Measurements from ENCODE around the gene VSIG2.

VSIG2 gene

GRCh38 chr11:124724979-124725718 lies 26.9 kb downstream of the VSIG2 start:
- no peak for TF ChIP-seq CTCF (IDR thresholded peaks at IDR 0.05)
- peak in 1 of 2 donors; percentile 85 for DNase-seq
- H3K27ac ChIP-seq, result peak overlapping the region; percentile 45 to 58

GRCh38 chr11:124722176-124722575 lies 29.9 kb downstream of the VSIG2 start:
- intact Hi-C loops (cut with DNase I; ENCODE audit: low total_unique reads), result no loop called here
- Histone ChIP-seq H3K36me3 (no peaks in the 10 kb centered on the region), H3K27me3 (no peaks in the 10 kb centered on the region), H3K4me3 (no peak overlapping the region), H3K4me1 (peaks cover 5 to 39% (median 28%) of the 10 kb centered on the region in 4 donors), H3K27ac (no peak overlapping the region), H3K9me3 (no peaks in the 10 kb centered on the region)
- TF ChIP-seq CTCF (IDR thresholded peaks at IDR 0.05), result no peak
- no peak for DNase-seq

More at GRCh38 chr11:124724979-124725718, 26.9 kb downstream of the VSIG2 start:
- intact Hi-C loops (cut with DNase I; ENCODE audit: low total_unique reads), result no loop called here
- Histone ChIP-seq H3K27me3 (no peaks in the 10 kb centered on the region), H3K9me3 (no peaks in the 10 kb centered on the region), H3K4me3 (no peak overlapping the region), H3K36me3 (no peaks in the 10 kb centered on the region), H3K4me1 (peaks cover 5 to 25% (median 17%) of the 10 kb centered on the region in 4 donors)

- H3K27me3 ChIP-seq, result no peaks in the 10 kb centered on the region
- no peak overlapping the region for H3K4me3 ChIP-seq
- no peak for DNase-seq
- peaks cover 0 to 25% (median 11%) of the 10 kb centered on the region in 4 donors for H3K4me1 ChIP-seq
- H3K27ac ChIP-seq, result no peak overlapping the region
- no peaks in the 10 kb centered on the region for H3K36me3 ChIP-seq
- no peak for TF ChIP-seq CTCF (IDR thresholded peaks at IDR 0.05)
- intact Hi-C loops (cut with DNase I; ENCODE audit: low total_unique reads), result no loop called here
- H3K9me3 ChIP-seq, result no peaks in the 10 kb centered on the region
These were observed 32.5 kb downstream of the VSIG2 start for GRCh38 chr11:124719534-124719933.

- H3K27me3 ChIP-seq, result no peaks in the 10 kb centered on the region
- peak overlapping the region in 1 of 2 donors; percentile 62 for H3K4me3 ChIP-seq
- no peaks in the 10 kb centered on the region for H3K9me3 ChIP-seq
- TF ChIP-seq CTCF (IDR thresholded peaks at IDR 0.05), result no peak
- H3K36me3 ChIP-seq, result no peaks in the 10 kb centered on the region
- no peak for DNase-seq
- intact Hi-C loops (cut with DNase I; ENCODE audit: low total_unique reads), result no loop called here
- H3K27ac ChIP-seq, result peak overlapping the region in 1 of 2 donors; percentile 74
- H3K4me1 ChIP-seq, result peaks cover 0 to 24% (median 11%) of the 10 kb centered on the region in 4 donors
These were observed 33.3 kb downstream of the VSIG2 start for GRCh38 chr11:124718801-124719200.

- H3K4me1 ChIP-seq, result peaks cover 0 to 24% (median 11%) of the 10 kb centered on the region in 4 donors
- DNase-seq, result peak in 1 of 2 donors; percentile 77
- peak overlapping the region; percentile 47 to 62 for H3K4me3 ChIP-seq
- H3K36me3 ChIP-seq, result no peaks in the 10 kb centered on the region
- intact Hi-C loops (cut with DNase I; ENCODE audit: low total_unique reads), result no loop called here
- TF ChIP-seq CTCF (IDR thresholded peaks at IDR 0.05), result no peak
- H3K9me3 ChIP-seq, result no peaks in the 10 kb centered on the region
- peak overlapping the region; percentile 74 to 81 for H3K27ac ChIP-seq
- H3K27me3 ChIP-seq, result no peaks in the 10 kb centered on the region
These were observed 34.0 kb downstream of the VSIG2 start for GRCh38 chr11:124717786-124718651.

Data from tibial artery (tissue), 4 donors.